GM12878 (cell line): ENCODE results near the gene NCF4.

ENCODE experiments used
- EZH2 ChIP-seq: IDR thresholded peaks from 2 replicates; pipeline ENCODE4 v1.6.1; 2012; ENCODE audit warnings: low read depth, mild to moderate bottlenecking, control low read depth, inconsistent platforms, low read length, borderline replicate concordance; ENCODE audit not compliant: control insufficient read depth
- RCOR1 ChIP-seq: conservative IDR thresholded peaks from 2 replicates; pipeline ENCODE4 v1.6.1; 2012; ENCODE audit warnings: low read depth, low read length, improper control_type of control experiment
- SRF ChIP-seq, 2 experiments: IDR thresholded peaks; 2 replicates each; pipeline ENCODE4 v1.6.1; 2011; ENCODE audit warnings: low read depth in 2 of 2, low read length in 2 of 2, mild to moderate bottlenecking in 1 of 2, moderate library complexity in 1 of 2
- TAF1 ChIP-seq: IDR thresholded peaks from 2 replicates; pipeline ENCODE4 v1.6.1; 2011; ENCODE audit warnings: mild to moderate bottlenecking, low read depth, low read length, borderline replicate concordance
- YY1 ChIP-seq: IDR thresholded peaks from 2 replicates; pipeline ENCODE4 v1.6.1; 2011; ENCODE audit warnings: low read depth, mild to moderate bottlenecking, low read length
- ZNF24 ChIP-seq: fragments of 450-650 bp; IDR thresholded peaks from 2 replicates; pipeline ENCODE4 v1.6.1; 2017; ENCODE audit warnings: antibody characterized with exemption, mild to moderate bottlenecking
- ZSCAN29 ChIP-seq: fragments of 450-650 bp; IDR thresholded peaks from 2 replicates; pipeline ENCODE4 v1.6.1; 2017; ENCODE audit warnings: mild to moderate bottlenecking, moderate library complexity
- TF ChIP-seq, protein P1 (sequence below), 3 experiments: IDR thresholded peaks in 2 of 3; conservative IDR thresholded peaks in 1 of 3; 2 replicates each; pipeline ENCODE4 v1.5.1; 2011; ENCODE audit warnings: low read depth in 3 of 3, low read length in 3 of 3, mild to moderate bottlenecking in 3 of 3, control low read depth in 2 of 3, moderate library complexity in 2 of 3, inconsistent platforms in 1 of 3, mixed read lengths in 1 of 3; ENCODE audit not compliant: control insufficient read depth in 2 of 3, insufficient read depth in 1 of 3; ENCODE audit errors: extremely low read depth in 1 of 3
- TF ChIP-seq, protein P2 (sequence below): fragments of 450-650 bp; formaldehyde crosslinking; IDR thresholded peaks from 2 replicates; pipeline ENCODE4 v1.4.0; 2022; ENCODE audit warnings: mild to moderate bottlenecking, moderate library complexity
- TF ChIP-seq, protein P3 (sequence below): fragments of 150-350 bp; IDR thresholded peaks from 2 replicates; pipeline ENCODE4 v1.6.1; 2016; ENCODE audit warnings: low read depth, low read length
- TF ChIP-seq, protein P4 (sequence below): fragments of 450-650 bp; IDR thresholded peaks from 2 replicates; pipeline ENCODE4 v1.6.1; 2017; ENCODE audit warnings: mild to moderate bottlenecking
- TF ChIP-seq, protein P5 (sequence below): fragments of 450-650 bp; IDR thresholded peaks from 2 replicates; pipeline ENCODE4 v1.6.1; 2018; ENCODE audit warnings: borderline replicate concordance, mild to moderate bottlenecking; ENCODE audit not compliant: partially characterized antibody

DNA sequence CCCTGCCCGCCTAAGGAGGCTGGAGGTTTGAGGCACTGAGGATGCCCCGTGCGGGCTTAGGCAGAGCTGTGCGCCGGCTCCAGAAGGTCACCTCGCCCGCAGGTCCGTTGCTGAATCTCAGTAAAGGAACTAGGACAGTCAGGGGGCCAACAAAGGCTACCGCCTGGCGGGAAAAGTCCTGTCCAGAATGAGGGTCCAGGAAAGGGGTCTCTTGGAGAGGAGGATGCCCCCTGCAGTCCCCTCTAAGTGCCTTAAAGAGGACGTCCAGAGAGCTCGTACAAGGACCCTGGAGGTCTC is 44.5 kb upstream of the NCF4 start:
- TF ChIP-seq, protein P1, sequence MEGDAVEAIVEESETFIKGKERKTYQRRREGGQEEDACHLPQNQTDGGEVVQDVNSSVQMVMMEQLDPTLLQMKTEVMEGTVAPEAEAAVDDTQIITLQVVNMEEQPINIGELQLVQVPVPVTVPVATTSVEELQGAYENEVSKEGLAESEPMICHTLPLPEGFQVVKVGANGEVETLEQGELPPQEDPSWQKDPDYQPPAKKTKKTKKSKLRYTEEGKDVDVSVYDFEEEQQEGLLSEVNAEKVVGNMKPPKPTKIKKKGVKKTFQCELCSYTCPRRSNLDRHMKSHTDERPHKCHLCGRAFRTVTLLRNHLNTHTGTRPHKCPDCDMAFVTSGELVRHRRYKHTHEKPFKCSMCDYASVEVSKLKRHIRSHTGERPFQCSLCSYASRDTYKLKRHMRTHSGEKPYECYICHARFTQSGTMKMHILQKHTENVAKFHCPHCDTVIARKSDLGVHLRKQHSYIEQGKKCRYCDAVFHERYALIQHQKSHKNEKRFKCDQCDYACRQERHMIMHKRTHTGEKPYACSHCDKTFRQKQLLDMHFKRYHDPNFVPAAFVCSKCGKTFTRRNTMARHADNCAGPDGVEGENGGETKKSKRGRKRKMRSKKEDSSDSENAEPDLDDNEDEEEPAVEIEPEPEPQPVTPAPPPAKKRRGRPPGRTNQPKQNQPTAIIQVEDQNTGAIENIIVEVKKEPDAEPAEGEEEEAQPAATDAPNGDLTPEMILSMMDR (IDR thresholded peaks at IDR 0.05 in 2 of 3, conservative IDR thresholded peaks at IDR 0.05 in 1 of 3; ENCODE audit: control insufficient read depth in 2 of 3, extremely low read depth in 1 of 3, insufficient read depth in 1 of 3, low read depth in 3 of 3, low read length in 3 of 3) = no peak
- TF ChIP-seq ZSCAN29 (no peak), RCOR1 (no peak), YY1 (no peak), SRF (IDR thresholded peaks at IDR 0.05; ENCODE audit: low read depth in 2 of 2, low read length in 2 of 2) (no peak), EZH2 (no peak), TAF1 (no peak), ZNF24 (no peak)
- TF ChIP-seq, protein P2, sequence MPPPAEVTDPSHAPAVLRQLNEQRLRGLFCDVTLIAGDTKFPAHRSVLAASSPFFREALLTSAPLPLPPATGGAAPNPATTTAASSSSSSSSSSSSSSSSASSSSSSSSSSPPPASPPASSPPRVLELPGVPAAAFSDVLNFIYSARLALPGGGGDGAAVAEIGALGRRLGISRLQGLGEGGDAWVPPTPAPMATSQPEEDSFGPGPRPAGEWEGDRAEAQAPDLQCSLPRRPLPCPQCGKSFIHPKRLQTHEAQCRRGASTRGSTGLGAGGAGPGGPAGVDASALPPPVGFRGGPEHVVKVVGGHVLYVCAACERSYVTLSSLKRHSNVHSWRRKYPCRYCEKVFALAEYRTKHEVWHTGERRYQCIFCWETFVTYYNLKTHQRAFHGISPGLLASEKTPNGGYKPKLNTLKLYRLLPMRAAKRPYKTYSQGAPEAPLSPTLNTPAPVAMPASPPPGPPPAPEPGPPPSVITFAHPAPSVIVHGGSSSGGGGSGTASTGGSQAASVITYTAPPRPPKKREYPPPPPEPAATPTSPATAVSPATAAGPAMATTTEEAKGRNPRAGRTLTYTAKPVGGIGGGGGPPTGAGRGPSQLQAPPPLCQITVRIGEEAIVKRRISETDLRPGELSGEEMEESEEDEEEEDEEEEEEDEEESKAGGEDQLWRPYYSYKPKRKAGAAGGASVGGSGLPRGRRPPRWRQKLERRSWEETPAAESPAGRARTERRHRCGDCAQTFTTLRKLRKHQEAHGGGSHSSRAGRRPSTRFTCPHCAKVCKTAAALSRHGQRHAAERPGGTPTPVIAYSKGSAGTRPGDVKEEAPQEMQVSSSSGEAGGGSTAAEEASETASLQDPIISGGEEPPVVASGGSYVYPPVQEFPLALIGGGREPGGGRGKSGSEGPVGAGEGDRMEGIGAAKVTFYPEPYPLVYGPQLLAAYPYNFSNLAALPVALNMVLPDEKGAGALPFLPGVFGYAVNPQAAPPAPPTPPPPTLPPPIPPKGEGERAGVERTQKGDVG (CRISPR knock-in tag) = no peak
- TF ChIP-seq, protein P3, sequence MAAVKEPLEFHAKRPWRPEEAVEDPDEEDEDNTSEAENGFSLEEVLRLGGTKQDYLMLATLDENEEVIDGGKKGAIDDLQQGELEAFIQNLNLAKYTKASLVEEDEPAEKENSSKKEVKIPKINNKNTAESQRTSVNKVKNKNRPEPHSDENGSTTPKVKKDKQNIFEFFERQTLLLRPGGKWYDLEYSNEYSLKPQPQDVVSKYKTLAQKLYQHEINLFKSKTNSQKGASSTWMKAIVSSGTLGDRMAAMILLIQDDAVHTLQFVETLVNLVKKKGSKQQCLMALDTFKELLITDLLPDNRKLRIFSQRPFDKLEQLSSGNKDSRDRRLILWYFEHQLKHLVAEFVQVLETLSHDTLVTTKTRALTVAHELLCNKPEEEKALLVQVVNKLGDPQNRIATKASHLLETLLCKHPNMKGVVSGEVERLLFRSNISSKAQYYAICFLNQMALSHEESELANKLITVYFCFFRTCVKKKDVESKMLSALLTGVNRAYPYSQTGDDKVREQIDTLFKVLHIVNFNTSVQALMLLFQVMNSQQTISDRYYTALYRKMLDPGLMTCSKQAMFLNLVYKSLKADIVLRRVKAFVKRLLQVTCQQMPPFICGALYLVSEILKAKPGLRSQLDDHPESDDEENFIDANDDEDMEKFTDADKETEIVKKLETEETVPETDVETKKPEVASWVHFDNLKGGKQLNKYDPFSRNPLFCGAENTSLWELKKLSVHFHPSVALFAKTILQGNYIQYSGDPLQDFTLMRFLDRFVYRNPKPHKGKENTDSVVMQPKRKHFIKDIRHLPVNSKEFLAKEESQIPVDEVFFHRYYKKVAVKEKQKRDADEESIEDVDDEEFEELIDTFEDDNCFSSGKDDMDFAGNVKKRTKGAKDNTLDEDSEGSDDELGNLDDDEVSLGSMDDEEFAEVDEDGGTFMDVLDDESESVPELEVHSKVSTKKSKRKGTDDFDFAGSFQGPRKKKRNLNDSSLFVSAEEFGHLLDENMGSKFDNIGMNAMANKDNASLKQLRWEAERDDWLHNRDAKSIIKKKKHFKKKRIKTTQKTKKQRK = no peak
- TF ChIP-seq, protein P4, sequence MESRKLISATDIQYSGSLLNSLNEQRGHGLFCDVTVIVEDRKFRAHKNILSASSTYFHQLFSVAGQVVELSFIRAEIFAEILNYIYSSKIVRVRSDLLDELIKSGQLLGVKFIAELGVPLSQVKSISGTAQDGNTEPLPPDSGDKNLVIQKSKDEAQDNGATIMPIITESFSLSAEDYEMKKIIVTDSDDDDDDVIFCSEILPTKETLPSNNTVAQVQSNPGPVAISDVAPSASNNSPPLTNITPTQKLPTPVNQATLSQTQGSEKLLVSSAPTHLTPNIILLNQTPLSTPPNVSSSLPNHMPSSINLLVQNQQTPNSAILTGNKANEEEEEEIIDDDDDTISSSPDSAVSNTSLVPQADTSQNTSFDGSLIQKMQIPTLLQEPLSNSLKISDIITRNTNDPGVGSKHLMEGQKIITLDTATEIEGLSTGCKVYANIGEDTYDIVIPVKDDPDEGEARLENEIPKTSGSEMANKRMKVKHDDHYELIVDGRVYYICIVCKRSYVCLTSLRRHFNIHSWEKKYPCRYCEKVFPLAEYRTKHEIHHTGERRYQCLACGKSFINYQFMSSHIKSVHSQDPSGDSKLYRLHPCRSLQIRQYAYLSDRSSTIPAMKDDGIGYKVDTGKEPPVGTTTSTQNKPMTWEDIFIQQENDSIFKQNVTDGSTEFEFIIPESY = no peak
- TF ChIP-seq, protein P5, sequence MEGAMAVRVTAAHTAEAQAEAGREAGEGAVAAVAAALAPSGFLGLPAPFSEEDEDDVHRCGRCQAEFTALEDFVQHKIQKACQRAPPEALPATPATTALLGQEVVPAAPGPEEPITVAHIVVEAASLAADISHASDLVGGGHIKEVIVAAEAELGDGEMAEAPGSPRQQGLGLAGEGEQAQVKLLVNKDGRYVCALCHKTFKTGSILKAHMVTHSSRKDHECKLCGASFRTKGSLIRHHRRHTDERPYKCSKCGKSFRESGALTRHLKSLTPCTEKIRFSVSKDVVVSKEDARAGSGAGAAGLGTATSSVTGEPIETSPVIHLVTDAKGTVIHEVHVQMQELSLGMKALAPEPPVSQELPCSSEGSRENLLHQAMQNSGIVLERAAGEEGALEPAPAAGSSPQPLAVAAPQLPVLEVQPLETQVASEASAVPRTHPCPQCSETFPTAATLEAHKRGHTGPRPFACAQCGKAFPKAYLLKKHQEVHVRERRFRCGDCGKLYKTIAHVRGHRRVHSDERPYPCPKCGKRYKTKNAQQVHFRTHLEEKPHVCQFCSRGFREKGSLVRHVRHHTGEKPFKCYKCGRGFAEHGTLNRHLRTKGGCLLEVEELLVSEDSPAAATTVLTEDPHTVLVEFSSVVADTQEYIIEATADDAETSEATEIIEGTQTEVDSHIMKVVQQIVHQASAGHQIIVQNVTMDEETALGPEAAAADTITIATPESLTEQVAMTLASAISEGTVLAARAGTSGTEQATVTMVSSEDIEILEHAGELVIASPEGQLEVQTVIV = no peak
